ENCODE data around the gene CCND3. TPM values are rescaled to one million over a fixed set of nuclear protein-coding genes. Genes with fewer than 3 reads are reported as not detected.

Gene CCND3
- total RNA-seq, 2 donors from 2014 or later, result 145 to 153 TPM

- H3K4me3 ChIP-seq, result no peak overlapping the region
- 52% methylated on average over 7 of the region's 7 CpGs for WGBS
- intact Hi-C loops (cut with DNase I), result no loop called here
- H3K4me1 ChIP-seq (replicated peaks), result no peaks in the 10 kb centered on the region
- no peak for DNase-seq (ENCODE audit: low spot score)
- no peak overlapping the region for H3K27ac ChIP-seq
- H3K9me3 ChIP-seq, result no peaks in the 10 kb centered on the region
- TF ChIP-seq POLR2A (IDR thresholded peaks at IDR 0.05), result no peak
- no peak for TF ChIP-seq CTCF (IDR thresholded peaks at IDR 0.05)
- no peaks in the 10 kb centered on the region for H3K36me3 ChIP-seq
- no peaks in the 10 kb centered on the region for H3K27me3 ChIP-seq (replicated peaks; ENCODE audit: insufficient read depth)
Measured at GRCh38 chr6:41967312-41968287, 26.0 kb upstream of the CCND3 start.

DNA sequence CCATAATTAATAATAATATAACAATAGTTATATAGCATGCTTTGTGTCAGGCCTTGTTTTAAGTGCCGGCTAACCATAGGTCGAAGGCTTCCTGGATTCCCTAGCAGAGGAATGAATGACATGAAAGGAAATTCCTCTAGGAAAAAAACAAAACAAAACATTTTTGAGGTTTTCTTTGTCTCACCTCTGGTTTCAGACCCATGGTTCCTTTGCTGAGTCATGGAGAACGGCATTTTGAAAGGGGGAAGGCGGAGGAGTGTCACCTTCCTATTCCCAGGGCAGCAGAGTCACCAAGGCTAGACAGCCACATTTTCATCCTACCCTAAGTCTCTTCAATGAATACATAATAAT is 25.3 kb upstream of the CCND3 start:
- intact Hi-C loops (cut with DNase I), result no loop called here
- H3K4me1 ChIP-seq (replicated peaks), result no peaks in the 10 kb centered on the region
- WGBS, result 76% methylated on average over 4 of the region's 4 CpGs

GRCh38 chr6:41966214-41966920 is 24.8 kb upstream of the CCND3 start:
- WGBS, result 87% methylated on average over 4 of the region's 5 CpGs
- Histone ChIP-seq H3K27ac (no peak overlapping the region), H3K4me3 (no peak overlapping the region), H3K27me3 (replicated peaks; ENCODE audit: insufficient read depth) (no peaks in the 10 kb centered on the region), H3K9me3 (no peaks in the 10 kb centered on the region), H3K4me1 (replicated peaks) (no peaks in the 10 kb centered on the region), H3K36me3 (no peaks in the 10 kb centered on the region)
- intact Hi-C loops (cut with DNase I), result no loop called here
- DNase-seq (ENCODE audit: low spot score), result no peak
- no peak for TF ChIP-seq POLR2AphosphoS5 (IDR thresholded peaks at IDR 0.05)
- TF ChIP-seq POLR2A (IDR thresholded peaks at IDR 0.05), result no peak
- no peak for TF ChIP-seq CTCF (IDR thresholded peaks at IDR 0.05)

More for the DNA sequence above, 25.3 kb upstream of the CCND3 start:
- H3K27ac ChIP-seq, result no peak overlapping the region
- H3K36me3 ChIP-seq, result no peaks in the 10 kb centered on the region
- H3K9me3 ChIP-seq, result no peaks in the 10 kb centered on the region
- no peak for DNase-seq (ENCODE audit: low spot score)
- no peak overlapping the region for H3K4me3 ChIP-seq
- H3K27me3 ChIP-seq (replicated peaks; ENCODE audit: insufficient read depth), result no peaks in the 10 kb centered on the region
- TF ChIP-seq POLR2AphosphoS5 (IDR thresholded peaks at IDR 0.05) (no peak), POLR2A (IDR thresholded peaks at IDR 0.05) (no peak), CTCF (IDR thresholded peaks at IDR 0.05) (no peak)

GRCh38 chr6:41965429-41966213 is 24.0 kb upstream of the CCND3 start:
- intact Hi-C loops (cut with DNase I), result no loop called here

More at GRCh38 chr6:41965429-41966213, 24.0 kb upstream of the CCND3 start:
- no peak for DNase-seq (ENCODE audit: low spot score)
- Histone ChIP-seq H3K9me3 (no peaks in the 10 kb centered on the region), H3K36me3 (no peaks in the 10 kb centered on the region), H3K4me3 (no peak overlapping the region), H3K27ac (no peak overlapping the region), H3K27me3 (replicated peaks; ENCODE audit: insufficient read depth) (no peaks in the 10 kb centered on the region), H3K4me1 (replicated peaks) (no peaks in the 10 kb centered on the region)
- 73% methylated on average over 11 of the region's 11 CpGs for WGBS
- TF ChIP-seq CTCF (IDR thresholded peaks at IDR 0.05), result no peak
- TF ChIP-seq POLR2AphosphoS5 (IDR thresholded peaks at IDR 0.05), result no peak
- TF ChIP-seq POLR2A (IDR thresholded peaks at IDR 0.05), result no peak

Measured in prostate gland (tissue), 2 donors.